ENCODE results near the gene RCBTB2.

Gene RCBTB2

GRCh38 chr13:48562296-48563066 is 29.6 kb upstream of the RCBTB2 start:
- peak; percentile 82 for DNase-seq

DNA sequence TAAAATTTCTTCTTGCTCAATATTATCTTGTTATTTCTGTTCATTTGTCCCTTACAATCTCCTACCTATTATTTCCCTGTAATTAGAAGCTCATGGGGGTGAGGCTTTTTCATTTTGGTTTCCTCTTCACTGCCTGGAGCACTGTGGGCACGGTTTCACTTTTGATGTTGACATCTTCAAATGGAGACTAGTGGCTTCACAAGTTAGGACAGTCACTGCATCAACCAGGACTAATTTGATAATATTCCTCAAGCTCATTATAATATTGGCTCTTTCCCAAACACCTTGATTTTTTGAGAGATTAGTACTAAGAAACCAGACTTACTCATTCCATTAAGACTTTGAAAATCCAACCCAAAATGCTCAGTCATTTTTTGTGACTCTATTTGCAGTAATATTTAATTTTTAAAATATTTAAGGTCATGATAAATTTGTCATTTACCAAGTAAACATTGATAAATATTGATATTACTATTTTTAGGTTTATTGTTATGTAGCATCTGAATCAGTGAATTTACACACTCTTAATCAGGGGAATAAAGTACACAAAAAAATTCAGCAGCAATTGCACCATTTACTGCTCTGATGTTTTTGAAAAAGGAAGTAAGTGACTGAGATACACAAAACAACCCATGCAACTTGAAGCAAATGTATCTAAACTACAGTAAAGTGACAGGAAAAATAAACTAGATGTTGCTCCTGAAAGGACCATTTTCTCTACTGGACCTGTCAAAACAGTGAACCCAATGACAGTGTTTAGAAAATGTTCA is 28.8 kb upstream of the RCBTB2 start:
- no peak for DNase-seq

DNA sequence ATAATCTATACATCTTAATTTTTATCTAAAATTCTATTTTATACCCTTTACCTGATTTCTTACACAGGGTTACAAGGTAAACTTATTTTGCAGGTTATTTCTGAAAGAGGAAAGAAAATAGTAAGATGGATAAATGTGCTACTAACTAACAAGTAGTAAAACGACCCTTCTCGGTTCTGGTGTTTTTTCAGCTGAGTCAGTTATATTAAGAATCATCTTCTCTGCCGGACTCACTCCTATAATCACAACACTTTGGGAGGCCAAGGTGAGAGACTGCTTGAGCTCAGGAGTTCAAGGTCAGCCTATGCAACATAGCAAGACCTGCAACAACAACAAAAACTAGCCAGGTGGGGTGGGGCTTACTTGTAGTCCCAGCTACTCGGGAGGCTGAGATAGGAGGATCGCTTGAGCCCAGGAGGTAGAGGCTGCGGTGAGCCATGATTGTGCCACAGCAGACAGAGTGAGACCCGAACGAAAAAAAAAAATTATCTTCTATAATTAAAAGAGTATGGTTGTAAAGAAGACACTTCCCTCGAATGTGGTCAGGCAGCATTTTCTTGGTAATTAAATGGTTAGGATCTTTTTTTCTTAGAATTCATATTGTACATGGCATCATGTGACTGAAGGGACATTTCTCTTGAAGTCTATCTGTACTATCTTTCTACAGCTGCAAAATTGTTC is 27.9 kb upstream of the RCBTB2 start:
- no peak for DNase-seq

GRCh38 chr13:48559638-48560320 is 26.9 kb upstream of the RCBTB2 start:
- no peak for DNase-seq

GRCh38 chr13:48556817-48557216 is 23.9 kb upstream of the RCBTB2 start:
- DNase-seq: no peak

GRCh38 chr13:48555441-48555840 is 22.6 kb upstream of the RCBTB2 start:
- DNase-seq: no peak

DNA sequence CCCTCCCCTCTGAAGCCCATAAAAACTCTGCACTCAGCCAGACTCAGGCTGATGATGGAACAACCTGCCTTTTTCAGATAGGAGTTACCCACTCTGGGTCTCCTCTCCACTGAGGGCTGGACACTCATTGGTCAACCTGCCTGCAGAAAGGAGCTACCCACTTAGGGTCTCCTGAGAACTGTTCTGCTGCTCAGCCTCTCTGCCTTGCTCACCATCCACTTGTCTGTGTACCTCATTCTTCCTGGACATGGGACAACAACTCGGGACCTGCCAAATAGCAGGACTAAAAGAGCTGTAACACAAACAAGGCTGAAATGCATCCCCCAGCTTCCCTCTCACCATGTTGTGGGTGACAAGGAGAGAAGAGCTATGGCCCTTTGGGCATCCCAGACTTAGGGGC is 18.4 kb upstream of the RCBTB2 start:
- no peak for DNase-seq

DNA sequence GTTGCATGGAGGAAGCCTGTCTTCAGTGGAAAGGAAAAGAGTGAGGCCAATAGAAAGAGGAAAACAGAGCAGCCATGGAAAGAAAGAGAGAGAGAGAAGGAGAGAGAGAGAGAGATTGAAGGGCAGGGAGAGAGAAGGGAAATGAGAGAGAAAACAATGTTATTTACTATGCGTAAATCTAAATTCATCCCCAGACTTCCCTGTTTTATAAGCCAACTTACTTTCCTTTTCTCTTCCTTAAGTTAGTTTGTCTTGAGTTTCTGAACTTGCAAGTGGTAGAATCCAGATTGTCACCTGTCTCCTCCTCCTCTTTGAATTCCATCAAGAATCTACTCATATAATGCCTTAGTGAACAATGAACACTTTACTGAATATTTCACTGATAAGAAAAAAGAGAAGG is 16.8 kb upstream of the RCBTB2 start:
- no peak for DNase-seq

DNA sequence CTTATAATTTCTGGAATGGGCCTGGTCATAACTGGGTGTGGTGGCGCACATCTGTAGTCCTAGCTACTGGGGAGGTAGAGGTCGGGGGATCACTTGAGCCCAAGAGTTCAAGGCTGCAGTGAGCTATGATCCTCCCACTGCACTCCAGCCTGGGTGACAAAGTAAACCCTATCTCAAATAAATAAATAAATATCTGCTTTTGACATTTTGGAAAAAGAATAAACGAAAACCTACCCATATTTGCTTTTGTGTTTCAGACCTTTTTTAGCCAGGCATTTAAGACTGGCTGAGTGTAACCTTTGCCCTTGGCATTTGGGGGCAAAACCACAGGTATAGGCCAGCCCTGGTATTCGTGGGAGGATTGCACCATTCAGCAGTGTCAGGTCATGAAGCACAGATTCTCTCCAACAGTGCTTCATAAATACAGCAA is 14.8 kb upstream of the RCBTB2 start:
- DNase-seq: no peak

GRCh38 chr13:48545608-48546007 is 12.7 kb upstream of the RCBTB2 start:
- no peak for DNase-seq

DNA sequence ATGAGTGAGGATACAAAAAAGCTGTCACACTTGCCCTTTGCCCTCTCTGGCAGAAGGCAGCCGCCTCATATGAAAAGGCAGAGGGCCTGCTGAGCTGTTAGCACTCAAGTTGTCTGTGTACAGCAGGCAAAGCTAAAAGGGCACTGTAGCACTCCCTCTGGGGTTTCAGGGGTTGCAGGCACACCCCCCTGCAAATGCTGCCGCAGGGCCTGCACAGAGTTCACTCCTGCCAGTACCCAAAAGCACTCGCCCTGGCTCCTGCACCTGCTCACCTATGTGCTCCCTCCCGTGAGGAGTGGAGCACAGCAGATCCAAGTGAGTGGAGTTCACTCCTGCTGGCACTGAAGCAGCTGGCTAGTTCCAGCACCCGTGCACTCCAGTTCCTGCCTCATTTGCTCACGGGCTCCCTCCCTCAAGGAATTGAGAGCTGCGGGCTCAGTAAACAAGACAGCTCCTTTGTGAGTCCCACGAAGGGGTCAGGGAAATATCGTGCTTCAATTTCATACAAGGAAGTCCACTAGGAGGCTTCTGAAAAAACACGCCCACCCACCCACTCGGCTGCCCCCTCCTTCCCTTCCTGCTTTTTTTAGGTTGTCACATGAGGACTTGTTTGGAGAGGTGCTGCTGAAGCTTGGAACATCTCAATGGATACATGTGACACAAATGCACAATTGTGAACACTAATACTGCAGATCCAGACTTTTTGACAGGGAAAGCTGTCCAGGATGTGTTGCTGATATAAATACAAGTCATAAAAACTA is 9.9 kb upstream of the RCBTB2 start:
- DNase-seq: no peak

GRCh38 chr13:48542138-48542537 is 9.3 kb upstream of the RCBTB2 start:
- no peak for DNase-seq

DNA sequence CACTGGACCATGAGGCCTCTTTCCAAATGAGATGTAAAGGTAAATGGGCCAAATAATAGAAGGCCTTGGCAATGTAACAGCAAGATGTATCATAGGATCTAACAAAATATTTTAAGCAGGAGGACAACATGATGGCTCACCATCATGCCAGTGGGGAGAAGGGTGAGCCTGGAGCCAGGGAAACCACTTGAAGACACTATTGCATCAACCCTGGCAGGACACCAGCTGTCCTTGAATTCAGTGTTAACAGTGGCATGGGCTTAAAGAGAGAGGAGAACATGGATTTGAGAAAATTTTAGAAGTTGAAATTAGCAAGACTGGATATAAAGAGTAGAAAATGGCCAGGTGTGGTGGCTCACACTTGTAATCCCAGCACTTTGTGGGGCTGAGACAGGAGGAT is 6.7 kb upstream of the RCBTB2 start:
- no peak for DNase-seq

GRCh38 chr13:48536621-48537250 is 3.9 kb upstream of the RCBTB2 start:
- no peak for DNase-seq

- no peak for DNase-seq
These were observed 2.9 kb upstream of the RCBTB2 start for GRCh38 chr13:48535766-48536165.

DNA sequence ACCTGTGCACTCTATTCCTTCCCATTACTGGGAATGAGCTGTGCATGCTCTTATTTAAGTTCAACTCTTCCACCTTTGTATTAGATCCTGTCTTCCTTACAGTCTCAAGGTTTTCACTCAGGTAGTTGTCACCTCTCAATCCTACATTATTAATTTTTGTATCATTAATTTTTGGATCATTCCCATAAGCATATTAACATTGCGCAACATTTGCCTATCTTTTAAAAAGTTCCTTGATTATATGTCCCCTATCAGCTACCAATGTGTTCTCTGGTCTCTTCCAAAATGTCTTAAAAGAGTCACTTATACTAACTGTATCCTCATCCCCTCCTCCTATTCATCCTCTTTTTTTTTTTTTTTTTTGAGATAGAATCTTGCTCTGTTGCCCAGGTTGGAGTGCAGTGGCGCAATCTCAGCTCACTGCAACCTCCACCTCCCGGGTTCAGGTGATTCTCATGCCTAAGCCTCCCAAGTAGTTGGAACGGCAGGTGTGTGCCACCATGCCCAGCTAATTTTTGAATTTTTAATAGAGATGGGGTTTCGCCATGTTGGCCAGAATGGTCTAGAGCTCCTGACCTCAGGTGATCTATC is 2.1 kb upstream of the RCBTB2 start:
- DNase-seq: no peak

- DNase-seq: no peak
These were observed 1.2 kb upstream of the RCBTB2 start for GRCh38 chr13:48533961-48534600.

GRCh38 chr13:48532256-48532505 is 699 bp downstream of the RCBTB2 start:
- no peak for DNase-seq

DNA sequence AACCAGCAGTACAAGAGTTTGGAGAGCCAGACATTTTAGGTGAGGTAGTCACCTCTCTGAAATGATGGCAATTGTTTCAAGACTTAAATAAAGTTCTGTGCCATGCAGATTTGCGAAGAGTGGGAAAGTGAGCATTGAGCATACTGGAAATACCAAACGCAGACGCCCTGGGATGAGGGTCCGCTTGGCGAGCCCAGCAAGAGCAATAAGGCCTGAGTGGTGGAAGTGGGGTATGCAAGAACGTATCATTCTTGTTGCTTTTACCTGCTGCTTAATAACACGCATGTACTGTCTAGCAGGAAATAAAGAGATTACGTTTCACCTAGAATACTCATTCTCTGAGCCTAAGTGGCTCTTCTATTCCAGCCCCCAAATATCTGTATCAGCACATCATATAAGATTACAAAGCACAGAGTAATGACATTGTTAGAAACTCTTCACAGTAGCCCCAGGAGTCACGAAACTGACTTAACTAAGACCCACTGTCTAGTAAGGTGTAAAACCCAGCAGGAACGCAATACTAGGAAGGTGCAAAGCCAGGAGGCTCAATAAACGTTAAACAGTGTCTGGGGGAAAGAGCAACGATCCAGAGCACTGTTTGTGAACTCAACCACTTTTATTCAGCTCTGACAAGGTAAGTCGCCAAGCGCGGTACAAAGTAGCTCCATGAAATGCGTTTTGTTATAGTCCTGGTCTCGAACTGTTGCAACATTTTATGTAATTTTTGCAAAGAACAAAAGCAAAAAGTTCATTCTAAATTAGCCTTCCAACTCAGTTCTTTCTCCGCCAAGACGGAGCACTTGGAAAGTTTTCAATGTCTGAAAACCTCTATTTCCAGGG is 1.2 kb downstream of the RCBTB2 start:
- no peak for DNase-seq

- no peak for DNase-seq
These were observed 2.0 kb downstream of the RCBTB2 start for GRCh38 chr13:48530833-48531232.

All from activated effector memory CD4-positive, alpha-beta T cell treated with anti-CD3 and anti-CD28 coated beads, Interleukin-2, amount 50 U/mL, for 16 hours (primary cell).